Islet precursor cell (in vitro differentiated cells): ENCODE data around the gene NID2.

ENCODE experiments used
- DNase-seq: peaks from one replicate; pipeline ENCODE4 v3.0.0-alpha.2; 2018

NID2 gene

DNA sequence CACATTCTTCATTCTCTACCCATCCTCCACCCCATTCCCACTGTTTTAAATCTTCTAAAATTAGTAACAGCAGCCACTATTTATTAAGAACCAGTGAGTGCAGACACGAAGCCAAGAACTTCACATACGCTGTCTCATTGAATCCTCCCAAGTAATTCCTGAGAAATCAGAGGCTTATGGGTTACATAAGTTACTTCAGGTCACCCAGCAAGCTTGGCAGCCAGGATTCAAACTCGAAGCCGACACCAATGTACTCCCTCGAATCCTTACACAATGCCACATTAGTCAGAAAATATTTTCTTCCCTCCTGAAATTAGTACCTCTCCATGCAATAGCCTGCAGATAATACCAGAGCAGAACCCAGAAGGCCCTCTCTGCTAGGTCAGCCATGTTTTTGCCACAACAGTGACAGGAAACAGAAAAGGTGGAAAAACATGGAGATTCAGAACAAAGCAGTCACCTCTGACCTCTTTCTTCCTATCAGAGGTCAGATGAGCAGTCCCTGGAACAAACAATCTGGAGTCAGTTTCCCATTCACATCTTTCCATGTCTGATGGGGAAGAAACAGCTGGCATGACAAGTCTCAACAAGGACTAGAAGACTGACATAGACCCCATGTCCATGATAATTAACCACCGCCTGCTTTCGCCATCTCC is 16.4 kb downstream of the NID2 start:
- no peak for DNase-seq

DNA sequence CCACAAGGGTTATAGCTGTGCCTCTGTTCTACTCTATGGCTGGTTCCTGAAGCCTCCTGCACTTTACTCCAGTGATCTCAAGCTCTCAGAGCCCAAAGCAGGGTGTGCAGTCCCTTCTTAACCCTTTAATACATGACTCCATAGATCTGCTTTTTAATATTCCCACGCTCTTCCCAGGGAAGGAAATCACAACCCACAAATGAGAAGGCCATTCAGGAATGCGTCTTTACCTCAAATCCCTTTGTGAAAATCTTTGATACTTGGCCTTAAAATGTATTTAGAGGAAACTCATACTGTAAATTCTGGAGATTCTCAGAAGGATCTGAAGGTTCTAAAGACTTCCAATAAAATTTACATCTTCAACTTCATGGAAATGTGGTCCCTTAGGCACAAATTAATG is 17.0 kb downstream of the NID2 start:
- no peak for DNase-seq

DNA sequence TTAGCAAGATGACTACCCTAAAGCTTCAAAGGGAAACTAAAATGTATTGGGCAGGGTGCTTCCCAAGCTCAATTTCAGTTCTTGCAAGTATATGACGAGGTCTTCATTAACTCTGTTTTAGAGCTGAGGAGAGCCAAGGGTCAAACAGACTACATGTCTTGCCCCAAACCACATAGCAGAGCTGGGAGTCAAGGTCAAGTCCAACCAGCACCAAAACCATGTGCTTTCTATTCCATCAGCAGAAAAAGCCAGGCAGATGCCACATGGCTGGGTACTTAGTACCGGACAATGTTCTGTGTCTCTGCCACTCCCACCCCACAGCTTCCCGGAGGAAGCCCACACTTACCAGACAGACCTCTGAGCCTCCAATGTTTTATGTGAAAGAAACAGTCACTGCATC is 17.6 kb downstream of the NID2 start:
- DNase-seq, result no peak

DNA sequence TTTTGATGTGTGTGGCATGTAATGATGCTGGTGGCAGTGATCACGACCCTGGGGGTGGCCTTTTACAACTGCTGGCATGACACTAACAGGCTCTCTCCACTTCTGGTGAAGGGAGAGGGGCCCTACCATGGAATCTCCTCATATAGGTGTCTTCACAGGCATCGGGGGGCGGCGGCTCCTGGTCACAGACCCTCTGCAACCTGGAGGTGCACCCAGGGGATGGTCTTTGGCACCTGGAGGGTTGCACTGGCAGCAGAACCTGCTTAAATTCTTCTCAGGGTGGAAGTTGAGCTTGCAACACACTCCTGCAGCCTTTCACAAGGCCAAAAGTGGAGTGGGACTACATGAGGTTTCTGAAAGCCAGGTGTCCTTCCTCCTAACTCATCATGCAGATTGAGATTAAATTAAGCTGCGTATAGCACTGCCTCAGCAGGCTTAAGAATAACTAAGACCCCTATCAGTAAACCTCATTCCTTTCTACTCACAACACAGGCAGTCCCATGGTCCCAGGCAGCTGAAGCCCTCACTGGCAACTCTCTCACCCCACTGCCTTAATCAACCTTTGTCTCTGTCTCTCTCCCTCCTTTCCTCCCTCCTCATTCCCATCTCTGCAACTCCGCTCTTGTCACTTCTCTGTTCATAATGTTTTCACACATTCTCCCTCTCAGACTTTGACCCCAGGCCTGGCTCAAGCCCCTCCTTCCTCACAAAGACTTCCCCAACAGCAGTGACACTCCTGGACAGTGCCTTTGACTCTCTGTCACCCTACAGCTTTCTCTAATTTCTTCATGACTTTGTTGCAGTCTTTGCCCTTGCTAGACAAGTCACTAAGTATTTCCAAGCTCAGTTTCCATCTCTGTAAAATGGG is 18.9 kb downstream of the NID2 start:
- no peak for DNase-seq

DNA sequence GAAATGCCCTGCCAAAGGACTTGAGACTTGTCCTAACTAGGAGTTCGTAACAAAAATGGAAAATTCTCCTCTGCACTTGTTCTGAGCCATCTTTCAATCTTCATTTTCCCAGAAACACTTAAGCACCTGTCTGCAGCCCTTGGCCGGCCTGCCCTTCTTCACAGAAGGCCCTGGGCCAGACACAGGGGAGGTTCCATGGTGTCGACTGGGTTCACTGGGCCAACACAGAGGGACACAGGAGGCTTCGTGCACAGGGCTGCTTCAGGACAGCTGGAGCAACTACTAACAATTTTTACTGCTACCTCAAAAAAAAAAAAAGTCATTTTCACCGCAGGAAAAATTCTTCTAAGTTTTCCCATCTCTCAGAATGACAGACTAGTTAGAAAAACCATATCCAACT is 19.6 kb downstream of the NID2 start:
- no peak for DNase-seq

DNA sequence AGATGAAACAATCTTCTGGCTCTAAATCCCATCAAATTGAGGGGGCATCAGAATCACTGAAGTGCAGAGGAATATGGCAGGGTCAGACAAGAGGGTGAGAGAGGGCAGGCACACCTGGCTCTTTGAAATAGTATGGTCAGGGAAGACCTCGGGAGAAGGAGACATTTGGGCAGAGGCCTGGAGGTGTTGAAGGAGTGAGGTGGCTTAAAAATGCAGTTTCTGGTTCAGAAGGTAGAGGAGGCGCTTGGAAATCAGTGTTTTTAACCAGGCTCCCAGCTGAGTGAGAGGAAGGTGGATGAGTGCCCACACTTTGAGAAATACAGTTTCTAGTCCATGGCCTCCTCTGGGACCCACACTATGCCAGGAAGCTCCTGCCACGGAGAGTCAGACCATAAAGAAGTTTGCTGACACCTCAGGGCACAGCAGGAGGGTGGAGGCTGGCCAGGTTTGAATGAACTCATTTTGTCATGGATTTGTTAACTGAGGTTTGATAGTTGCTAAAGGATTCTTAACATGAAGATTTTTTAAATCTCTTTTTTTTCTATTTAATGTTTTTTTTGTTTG is 20.1 kb downstream of the NID2 start:
- no peak for DNase-seq

DNA sequence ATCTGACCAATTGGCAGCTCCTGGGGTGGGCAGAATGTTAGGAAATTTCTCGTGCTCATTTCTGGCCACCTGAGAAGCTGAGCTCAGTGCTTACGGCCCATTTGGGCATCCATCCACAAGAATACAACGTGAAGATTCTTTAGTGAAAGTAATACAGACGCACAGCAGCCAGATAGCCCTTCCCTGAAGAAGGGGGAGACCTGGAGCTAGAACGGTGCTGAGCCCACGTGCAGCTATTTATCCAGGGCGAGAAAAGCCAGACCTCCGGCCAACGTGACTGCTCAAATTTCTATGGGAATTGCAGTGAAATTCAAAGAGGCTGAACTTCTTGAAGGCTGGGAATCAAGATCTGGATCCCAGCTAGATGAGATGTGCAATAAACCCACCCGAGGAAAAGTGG is 20.7 kb downstream of the NID2 start:
- no peak for DNase-seq

DNA sequence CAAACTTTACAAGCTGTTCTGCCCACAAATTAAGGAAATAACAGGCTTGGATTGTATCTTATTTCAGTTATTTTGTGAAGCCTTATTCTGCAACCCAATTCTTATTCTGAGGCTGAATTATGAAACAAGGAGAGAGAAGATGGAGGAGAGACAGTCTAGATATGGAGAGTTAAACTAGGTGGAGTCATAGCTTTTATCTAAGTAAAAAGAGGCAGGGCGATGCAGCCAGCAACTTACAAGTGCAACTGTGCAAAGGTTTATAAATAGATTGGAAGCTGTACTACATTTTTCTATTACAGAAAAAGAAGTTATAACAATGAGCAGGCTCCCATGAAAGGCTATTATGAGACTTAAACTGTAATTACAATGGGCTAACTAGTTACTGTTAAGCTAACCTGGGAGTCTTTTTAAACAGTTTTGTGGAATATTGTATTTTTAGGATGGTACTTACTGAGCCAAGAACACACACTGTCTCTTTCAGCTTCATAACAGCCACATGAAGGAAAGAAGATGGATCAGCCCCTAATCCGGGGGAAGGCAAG is 22.4 kb downstream of the NID2 start:
- DNase-seq, result no peak

DNA sequence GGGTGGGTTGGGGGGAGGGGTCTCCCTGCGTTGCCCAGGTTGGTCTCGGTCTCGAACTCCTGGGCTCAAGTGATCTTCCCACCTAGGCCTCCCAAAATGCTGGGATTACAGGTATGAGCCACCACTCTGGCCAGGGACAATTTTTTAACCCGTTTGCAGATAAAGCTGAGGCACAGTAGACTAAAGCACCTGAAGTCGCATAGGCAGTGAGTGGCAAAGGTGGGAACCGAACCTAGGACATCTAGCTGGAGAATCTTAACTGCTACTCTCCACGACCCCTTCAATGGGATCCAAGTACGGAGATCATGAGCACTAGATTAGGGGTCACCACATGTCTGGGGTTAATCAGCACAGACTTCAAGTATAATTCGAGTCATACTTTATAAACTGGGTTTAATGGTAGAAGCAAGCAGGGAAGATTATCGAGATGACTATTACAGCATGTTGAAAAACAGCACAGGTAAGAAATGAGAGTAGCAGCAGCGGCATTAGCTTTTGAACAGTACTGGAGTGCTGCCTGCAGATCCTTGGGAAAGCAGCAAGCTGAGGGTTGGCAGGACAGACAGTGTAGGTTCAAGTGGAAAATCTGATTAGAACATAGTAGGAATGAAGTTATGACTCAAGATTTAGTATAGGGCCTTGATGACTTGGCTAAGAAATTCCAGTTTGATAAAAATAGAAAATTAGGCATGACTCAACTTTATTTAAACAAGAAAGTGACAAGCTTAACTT is 23.9 kb downstream of the NID2 start:
- no peak for DNase-seq

DNA sequence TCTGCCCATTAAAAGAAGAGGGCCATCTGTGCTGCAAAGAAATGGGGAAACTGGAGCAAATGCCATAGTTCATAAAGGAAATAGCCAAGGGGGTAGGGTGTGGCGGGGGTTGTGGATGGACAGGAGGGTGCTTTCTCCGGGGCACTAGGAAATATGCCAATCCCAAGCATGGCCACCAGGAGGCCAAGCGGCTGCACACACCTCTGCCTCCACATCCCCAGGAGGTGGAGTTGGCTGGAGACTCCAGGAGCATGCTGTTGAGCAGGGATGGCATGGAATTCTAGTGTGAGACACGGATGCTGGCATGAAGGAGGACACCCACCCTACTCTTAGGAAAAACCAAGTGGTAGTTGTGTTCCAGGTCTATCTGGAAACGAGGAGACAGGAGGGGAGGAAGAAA is 25.2 kb downstream of the NID2 start:
- peak; percentile 72 for DNase-seq

DNA sequence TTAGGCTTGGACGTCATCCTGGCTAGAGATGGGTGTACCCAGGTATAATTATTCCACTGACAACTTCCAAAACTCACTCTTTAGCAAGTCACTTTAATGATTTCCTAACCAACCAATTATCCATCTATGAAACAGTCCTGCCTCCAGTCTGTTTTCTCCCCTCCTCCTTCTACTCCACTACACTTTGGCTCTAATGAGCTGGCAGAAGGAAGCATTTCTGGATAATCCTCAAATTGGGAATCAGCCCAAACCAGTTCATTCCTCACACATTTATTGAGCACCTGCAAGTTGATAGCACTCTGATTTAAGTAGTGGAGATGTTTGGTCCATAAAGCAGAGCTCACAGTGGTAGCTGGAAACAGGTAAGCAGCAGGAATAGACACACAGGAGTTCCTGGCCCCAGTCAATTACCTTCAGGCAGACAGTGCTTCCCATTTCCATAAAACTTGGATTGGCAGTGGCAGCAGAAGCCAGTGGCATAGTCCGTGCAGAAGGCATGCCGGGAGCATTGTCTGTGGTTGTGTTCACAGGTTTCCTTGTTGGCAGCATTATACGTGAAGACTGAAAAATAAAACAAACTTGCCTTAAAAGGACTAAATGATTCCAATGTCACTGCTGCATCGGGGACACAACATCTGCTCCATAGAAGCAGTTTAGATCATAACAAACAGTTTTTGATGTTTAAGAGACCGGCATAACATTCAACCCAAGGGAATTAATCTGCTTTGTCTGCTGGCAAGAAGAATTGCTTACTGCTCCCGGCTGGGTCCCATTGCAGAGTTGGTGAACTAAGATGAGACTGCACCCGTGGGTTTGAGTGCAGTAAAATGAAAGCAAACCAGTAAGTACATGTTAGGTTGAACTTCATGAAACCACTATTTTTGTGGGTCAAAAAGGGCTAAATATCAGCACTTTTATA is 26.2 kb downstream of the NID2 start:
- no peak for DNase-seq

DNA sequence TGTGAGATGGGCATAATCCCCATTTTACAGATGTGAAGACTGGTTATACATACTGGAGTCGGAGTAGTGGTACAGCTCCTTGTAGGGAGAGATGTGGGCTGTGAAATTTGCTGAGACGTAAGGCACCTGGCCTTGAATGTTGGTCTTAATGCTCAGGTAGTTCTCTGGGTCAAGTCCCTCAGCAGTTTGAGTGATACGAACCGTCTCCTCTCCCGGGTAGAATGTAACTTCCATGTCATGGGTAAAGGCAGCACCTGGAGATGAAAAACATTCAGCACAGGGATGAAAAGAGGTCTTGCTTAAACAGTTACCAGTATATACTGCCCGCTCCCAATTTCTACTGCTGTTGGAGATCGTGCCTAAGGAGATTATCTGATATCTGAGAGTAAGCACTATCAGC is 28.3 kb downstream of the NID2 start:
- no peak for DNase-seq

DNA sequence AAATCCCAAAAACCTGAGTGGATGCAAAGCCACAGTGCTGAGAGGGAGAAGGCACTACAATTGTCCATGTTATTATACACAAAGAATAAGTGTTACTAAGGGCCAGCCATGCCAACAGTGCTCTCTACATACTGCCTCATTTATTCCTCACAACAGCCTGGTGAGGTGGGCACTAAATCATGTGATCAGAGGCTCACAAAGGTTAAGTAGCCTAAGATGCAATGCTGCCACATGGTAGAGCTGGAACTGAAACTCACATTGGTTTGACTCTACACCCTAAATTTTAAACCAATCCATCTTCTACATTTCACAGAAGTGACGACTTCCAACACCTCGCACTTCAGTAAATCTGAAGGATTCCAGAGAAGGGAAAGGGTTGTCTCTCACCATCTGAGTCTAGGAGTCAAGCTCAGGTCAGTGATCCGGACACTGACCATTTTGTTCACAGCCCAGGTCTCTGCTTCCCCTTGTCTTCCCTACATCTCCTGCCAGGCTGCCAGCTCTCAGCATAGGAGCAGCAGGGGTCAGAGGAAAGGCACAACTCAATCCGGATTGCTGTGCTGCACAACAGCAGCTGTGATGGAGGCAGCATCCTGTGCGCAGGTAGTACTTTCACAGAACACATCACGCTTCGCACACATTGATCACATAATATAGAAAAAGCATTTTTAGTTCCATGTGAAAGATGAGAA is 29.6 kb downstream of the NID2 start:
- DNase-seq, result no peak

DNA sequence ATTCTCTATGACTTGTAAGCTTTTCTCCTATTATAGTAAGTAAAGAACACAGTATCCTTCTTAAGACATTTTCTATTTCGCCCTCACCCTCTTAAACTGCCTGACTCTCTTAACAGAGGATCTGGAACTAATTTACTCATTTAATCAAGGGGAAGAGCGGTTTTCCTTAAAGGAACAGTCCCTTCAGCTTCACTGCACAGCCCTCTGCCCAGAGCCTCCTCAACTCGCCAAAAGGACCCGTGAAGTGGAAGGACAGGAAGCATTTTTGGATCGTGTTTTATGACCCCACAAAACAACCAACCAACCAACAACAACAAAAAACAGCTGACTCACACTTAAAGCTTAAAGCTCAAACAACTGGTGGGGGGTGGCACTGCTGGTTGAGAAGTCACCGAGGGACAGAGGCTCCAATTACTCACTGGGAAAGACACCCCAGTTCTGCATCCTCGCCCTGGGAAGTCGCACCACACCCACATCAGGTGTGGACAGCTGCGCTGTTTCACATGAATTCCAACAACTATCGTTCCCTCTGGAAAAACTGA is 35.7 kb downstream of the NID2 start:
- no peak for DNase-seq

DNA sequence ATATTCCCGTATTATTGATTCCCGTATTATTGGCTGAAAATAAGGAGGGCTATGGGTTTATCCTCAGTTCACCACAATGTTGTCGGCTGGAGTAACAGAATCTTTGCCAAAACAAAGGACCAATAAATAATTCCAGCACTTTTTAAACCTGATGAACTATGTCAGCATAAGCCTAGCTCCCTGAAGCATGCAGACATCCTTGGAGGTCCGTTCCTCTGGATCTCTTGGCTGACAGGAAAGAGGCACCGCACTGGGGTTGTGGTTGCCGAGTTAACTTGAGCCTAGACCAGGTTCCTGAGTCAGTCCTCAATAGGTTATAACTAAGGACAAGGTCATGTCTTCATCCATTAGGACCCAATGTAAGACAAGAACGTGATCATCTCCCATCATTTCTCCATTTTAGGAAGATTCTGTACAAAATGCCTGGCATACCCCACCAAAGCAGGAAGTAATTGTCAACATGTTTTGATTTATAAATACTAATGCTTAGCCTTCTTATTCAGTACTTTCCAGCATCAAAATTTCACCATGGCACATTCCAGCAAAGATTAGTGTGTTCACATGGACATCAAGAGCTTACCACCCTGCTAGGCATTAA is 36.6 kb downstream of the NID2 start:
- no peak for DNase-seq

DNA sequence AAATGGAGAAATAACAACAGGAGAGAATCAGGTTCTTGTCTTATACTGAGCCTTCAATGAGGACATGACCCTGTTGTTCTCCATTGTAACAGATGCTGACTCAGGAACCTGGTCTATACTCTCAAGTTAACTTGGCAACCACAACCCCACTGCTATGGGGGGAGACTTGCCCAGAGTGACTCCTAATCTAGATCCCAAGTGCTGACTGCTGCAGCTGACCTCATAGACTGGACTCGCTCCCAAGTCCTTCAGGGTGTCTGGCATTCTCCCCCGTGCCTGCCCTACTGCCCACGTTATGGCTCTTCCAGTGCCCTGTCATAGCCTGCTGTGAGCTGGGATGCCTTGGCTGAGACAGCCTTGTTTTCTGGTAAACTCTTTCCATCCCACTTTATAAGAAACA is 37.1 kb downstream of the NID2 start:
- no peak for DNase-seq

DNA sequence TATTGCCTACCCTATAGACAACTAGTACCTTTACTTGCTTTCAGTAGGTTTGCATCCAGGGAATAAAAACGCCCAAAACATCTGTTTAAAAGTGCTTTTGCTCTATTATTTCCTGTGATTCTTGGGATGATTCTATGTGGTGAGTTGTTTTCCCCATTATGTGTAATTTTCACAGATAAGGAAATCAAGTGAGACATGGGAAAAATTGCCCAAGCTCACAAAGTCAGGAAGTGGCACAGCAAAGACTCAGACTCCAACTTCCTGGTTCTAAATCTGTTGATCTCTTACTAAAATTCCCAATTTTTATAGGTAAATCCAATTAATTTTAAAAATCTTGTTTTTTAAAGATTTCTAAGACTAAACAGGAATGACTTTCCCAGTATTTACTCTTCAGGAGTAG is 39.0 kb downstream of the NID2 start:
- DNase-seq, result no peak

DNA sequence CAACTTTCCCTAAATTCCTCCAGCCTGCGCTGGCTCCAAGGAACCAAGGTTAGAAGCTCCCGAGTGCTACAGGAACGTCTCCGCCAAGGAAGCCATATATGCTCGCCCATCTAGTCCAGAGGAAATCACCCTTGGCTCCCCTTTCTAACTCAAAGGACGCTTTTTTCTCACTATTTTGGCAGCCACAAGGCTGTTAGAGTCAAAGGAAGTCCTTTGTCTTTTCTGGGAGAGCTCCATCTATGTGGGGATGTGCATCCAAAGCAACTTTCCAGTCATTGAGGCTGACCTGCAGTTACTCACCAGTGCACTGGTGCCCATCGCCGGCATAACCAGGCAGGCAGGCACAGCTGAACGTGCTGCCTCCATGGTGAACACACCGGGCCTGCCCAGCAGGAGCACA is 42.0 kb downstream of the NID2 start:
- no peak for DNase-seq

DNA sequence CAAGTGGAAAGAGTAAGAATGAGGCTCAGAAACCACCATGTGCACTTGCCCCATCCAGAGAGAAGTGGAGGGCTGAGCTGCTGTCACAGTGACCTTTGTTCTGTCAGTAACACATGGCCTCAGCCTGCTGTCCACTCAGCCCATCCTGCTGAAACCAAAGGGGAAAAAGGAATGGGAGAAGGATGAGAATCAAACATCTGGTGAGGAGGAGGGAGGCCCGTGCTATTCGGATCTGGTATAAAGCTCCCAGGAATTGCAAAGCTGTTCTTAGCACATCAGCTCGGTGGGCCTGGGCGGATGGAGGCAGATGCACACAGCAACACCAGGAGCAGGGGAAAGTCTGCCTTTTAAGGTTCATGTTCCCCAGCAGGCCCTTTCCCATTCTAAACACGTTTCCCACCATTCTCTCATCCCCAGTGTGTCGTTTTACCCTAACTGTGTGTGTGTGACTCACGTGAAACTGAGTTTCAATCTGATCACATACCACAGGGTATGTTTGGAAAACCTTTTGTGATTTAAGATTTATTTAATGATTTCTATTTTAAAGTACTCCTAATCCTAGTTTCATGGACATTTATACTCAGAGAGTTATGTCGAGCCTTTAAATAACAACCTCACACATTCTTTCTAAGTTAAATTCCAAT is 42.7 kb downstream of the NID2 start:
- DNase-seq, result no peak

DNA sequence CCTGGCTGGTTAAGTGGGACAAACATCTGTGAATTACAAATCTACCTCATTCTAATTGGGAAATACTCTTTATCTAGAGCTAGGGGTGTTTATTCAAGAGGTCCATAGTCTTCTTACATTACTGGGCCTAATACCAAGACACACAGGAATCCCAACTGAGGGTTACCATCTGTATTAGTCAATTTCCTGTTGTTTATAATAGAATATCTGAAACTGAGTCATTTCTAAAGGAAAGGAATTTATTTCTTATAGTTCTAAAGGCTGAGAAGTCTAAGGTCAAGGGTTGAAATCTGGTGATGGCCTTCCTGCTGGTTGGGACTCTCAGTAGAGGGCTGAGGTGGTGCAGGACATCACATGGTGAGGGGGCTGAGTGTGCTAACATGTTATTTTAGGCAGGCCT is 43.5 kb downstream of the NID2 start:
- DNase-seq, result no peak
